H9 (cell line): ENCODE measurements around the gene PRKAG2. TPM values are rescaled to one million over a fixed set of nuclear protein-coding genes. Genes with fewer than 3 reads are reported as not detected.

Experiments used
- DNase-seq: peaks from one replicate; pipeline ENCODE4 v3.0.0-alpha.2; 2017
- H2AFZ ChIP-seq: one replicate; pipeline ENCODE4 v1.6.1; 2013; ENCODE audit warnings: mild to moderate bottlenecking, low read length, control low read depth, moderate library complexity
- H2AK5ac ChIP-seq: 2 replicates; pipeline ENCODE4 v1.6.1; 2013; ENCODE audit warnings: low read length, control low read depth, mixed read lengths; ENCODE audit not compliant: insufficient read length
- H2BK120ac ChIP-seq: one replicate; pipeline ENCODE4 v1.6.1; 2013; ENCODE audit warnings: low read depth, mild to moderate bottlenecking, low read length, control low read depth, inconsistent platforms; ENCODE audit not compliant: poor library complexity, severe bottlenecking
- H2BK12ac ChIP-seq: 2 replicates; pipeline ENCODE4 v1.6.1; 2013; ENCODE audit warnings: low read length, control low read depth, mixed read lengths, low read depth; ENCODE audit not compliant: insufficient read length
- H2BK15ac ChIP-seq: 2 replicates; pipeline ENCODE4 v1.6.1; 2013; ENCODE audit warnings: low read depth, low read length, control low read depth
- H2BK20ac ChIP-seq: one replicate; pipeline ENCODE4 v1.6.1; 2013; ENCODE audit warnings: low read depth, mild to moderate bottlenecking, low read length, control low read depth, inconsistent platforms; ENCODE audit not compliant: poor library complexity, severe bottlenecking
- H2BK5ac ChIP-seq: 2 replicates; pipeline ENCODE4 v1.6.1; 2013; ENCODE audit warnings: low read length, control low read depth, mixed read lengths; ENCODE audit not compliant: insufficient read length
- H3K14ac ChIP-seq: 2 replicates; pipeline ENCODE4 v1.6.1; 2013; ENCODE audit warnings: low read length, control low read depth; ENCODE audit not compliant: insufficient read depth
- H3K18ac ChIP-seq: 2 replicates; pipeline ENCODE4 v1.6.1; 2013; ENCODE audit warnings: low read depth, mild to moderate bottlenecking, mixed read lengths, low read length, control low read depth; ENCODE audit not compliant: insufficient read length
- H3K23ac ChIP-seq: 2 replicates; pipeline ENCODE4 v1.6.1; 2013; ENCODE audit warnings: low read length, control low read depth, mixed read lengths, low read depth; ENCODE audit not compliant: insufficient read length
- H3K23me2 ChIP-seq: 2 replicates; pipeline ENCODE4 v1.6.1; 2013; ENCODE audit warnings: low read depth, mild to moderate bottlenecking, mixed read lengths, low read length, control low read depth; ENCODE audit not compliant: insufficient read length, poor library complexity, severe bottlenecking
- H3K27ac ChIP-seq: 2 replicates; pipeline ENCODE4 v1.5.1; 2013; ENCODE audit warnings: low read length, control low read depth, mixed read lengths, low read depth; ENCODE audit not compliant: insufficient read length
- H3K27me3 ChIP-seq: 2 replicates; pipeline ENCODE4 v1.6.1; 2013; ENCODE audit warnings: low read length, control low read depth, inconsistent platforms; ENCODE audit not compliant: insufficient read depth
- H3K4ac ChIP-seq: 2 replicates; pipeline ENCODE4 v1.6.1; 2013; ENCODE audit warnings: low read depth, mild to moderate bottlenecking, control low read depth, inconsistent platforms, low read length, moderate library complexity
- H3K4me1 ChIP-seq: 2 replicates; pipeline ENCODE4 v1.6.1; 2013; ENCODE audit warnings: low read length, control low read depth, inconsistent platforms; ENCODE audit not compliant: insufficient read depth
- H3K4me2 ChIP-seq: 2 replicates; pipeline ENCODE4 v1.6.1; 2013; ENCODE audit warnings: low read length, control low read depth, mixed read lengths; ENCODE audit not compliant: insufficient read length, insufficient read depth
- H3K56ac ChIP-seq: 2 replicates; pipeline ENCODE4 v1.6.1; 2013; ENCODE audit warnings: low read depth, mild to moderate bottlenecking, mixed read lengths, low read length, control low read depth; ENCODE audit not compliant: insufficient read length
- H3K79me1 ChIP-seq: 2 replicates; pipeline ENCODE4 v1.6.1; 2013; ENCODE audit warnings: low read depth, mild to moderate bottlenecking, moderate library complexity, low read length, control low read depth, inconsistent platforms; ENCODE audit not compliant: insufficient read depth, poor library complexity, severe bottlenecking
- H3K79me2 ChIP-seq: 2 replicates; pipeline ENCODE4 v1.6.1; 2013; ENCODE audit warnings: low read length, control low read depth, inconsistent platforms; ENCODE audit not compliant: insufficient read depth
- H3K9ac ChIP-seq: 2 replicates; pipeline ENCODE4 v1.6.1; 2013; ENCODE audit warnings: low read length, control low read depth, mixed read lengths; ENCODE audit not compliant: insufficient read length; ENCODE audit errors: extremely low read depth
- H3K9me3 ChIP-seq: one replicate; pipeline ENCODE4 v1.6.1; 2013; ENCODE audit warnings: low read depth, low read length, inconsistent platforms; ENCODE audit not compliant: control insufficient read depth
- H3T11ph ChIP-seq: one replicate; pipeline ENCODE4 v1.6.1; 2013; ENCODE audit warnings: mild to moderate bottlenecking, low read length, control low read depth, inconsistent platforms
- H4K20me1 ChIP-seq: one replicate; pipeline ENCODE4 v1.6.1; 2013; ENCODE audit not compliant: control insufficient read depth, insufficient read length, insufficient read depth
- H4K5ac ChIP-seq: 2 replicates; pipeline ENCODE4 v1.6.1; 2013; ENCODE audit warnings: low read depth, mild to moderate bottlenecking, mixed read lengths, low read length, control low read depth; ENCODE audit not compliant: insufficient read length
- H4K8ac ChIP-seq: replicated peaks from 2 replicates; pipeline ENCODE4 v1.6.1; 2013; ENCODE audit warnings: low read length, control low read depth, mixed read lengths, low read depth; ENCODE audit not compliant: insufficient read length
- H4K91ac ChIP-seq: 2 replicates; pipeline ENCODE4 v1.6.1; 2013; ENCODE audit warnings: low read depth, mild to moderate bottlenecking, moderate library complexity, mixed read lengths, low read length, control low read depth; ENCODE audit not compliant: insufficient read length
- H3K27ac Mint-ChIP-seq, 3 experiments: 2 replicates in 2 of 3; 3 replicates in 1 of 3; pipeline ENCODE4 v1.8.0; 2020 to 2021; ENCODE audit warnings: mixed read lengths in 3 of 3, mild to moderate bottlenecking in 1 of 3, moderate library complexity in 1 of 3
- H3K27me3 Mint-ChIP-seq: 2 replicates; pipeline ENCODE4 v1.8.0; 2021; ENCODE audit warnings: low read depth, mild to moderate bottlenecking, moderate library complexity, mixed read lengths
- H3K36me3 Mint-ChIP-seq, 3 experiments: 2 replicates in 2 of 3; 3 replicates in 1 of 3; pipeline ENCODE4 v1.8.0; 2020 to 2021; ENCODE audit warnings: low read depth in 3 of 3, mixed read lengths in 3 of 3; ENCODE audit not compliant: insufficient read depth in 1 of 3
- H3K4me1 Mint-ChIP-seq, 2 experiments: 2 replicates each; pipeline ENCODE4 v1.8.0; 2020; ENCODE audit warnings: mixed read lengths in 2 of 2
- H3K4me3 Mint-ChIP-seq, 2 experiments: 2 replicates in 1 of 2; 3 replicates in 1 of 2; pipeline ENCODE4 v1.8.0; 2020 to 2021; ENCODE audit warnings: mild to moderate bottlenecking in 2 of 2, mixed read lengths in 2 of 2, moderate library complexity in 1 of 2
- H3K9me3 Mint-ChIP-seq, 2 experiments: 2 replicates in 1 of 2; 3 replicates in 1 of 2; pipeline ENCODE4 v1.8.0; 2020; ENCODE audit warnings: mild to moderate bottlenecking in 2 of 2, mixed read lengths in 2 of 2, moderate library complexity in 1 of 2
- WGBS: extraction: QIAGEN DNeasy Blood & Tissue Kit; methylation state at CpG from one replicate; pipeline ENCODE4 v1.1.7; 2013; ENCODE audit warnings: missing lambda C conversion rate, low lambda C conversion rate, mixed read lengths; ENCODE audit not compliant: insufficient read length; ENCODE audit errors: extremely low coverage; 5-methylcytosine and 5-hydroxymethylcytosine counted together
- total RNA-seq: library from RNA; stranded (reverse); gene quantifications from 2 replicates; pipeline ENCODE4 v1.2.1, GENCODE V29; 2021
- TF ChIP-seq, protein P1 (sequence below): fragments of 200-600 bp; sonication (generic); conservative IDR thresholded peaks from 3 replicates; pipeline ENCODE4 v1.8.0; 2021; ENCODE audit warnings: antibody characterized with exemption, mild to moderate bottlenecking

PRKAG2 gene
- total RNA-seq, 1 experiment from 2014 or later = 11.8 TPM

GRCh38 chr7:151690606-151691005 is 186.3 kb downstream of the PRKAG2 start:
- Histone ChIP-seq H3K14ac (no peak overlapping the region), H3K23ac (no peak overlapping the region), H3K9ac (no peak overlapping the region), H3K79me1 (no peaks in the 10 kb centered on the region), H2BK120ac (no peak overlapping the region), H4K20me1 (no peaks in the 10 kb centered on the region), H4K91ac (no peak overlapping the region), H2BK15ac (no peak overlapping the region), H4K8ac (no peak overlapping the region), H2AFZ (no peak overlapping the region), H3K79me2 (no peaks in the 10 kb centered on the region), H2AK5ac (no peak overlapping the region), H3K9me3 (no peaks in the 10 kb centered on the region), H2BK5ac (no peak overlapping the region), H3T11ph (no peak overlapping the region), H3K4me2 (no peak overlapping the region), H3K4me1 (peaks cover 8% of the 10 kb centered on the region; the same call in 1 of the 2 replicates), H2BK20ac (no peak overlapping the region), H3K27ac (no peak overlapping the region), H3K23me2 (no peaks in the 10 kb centered on the region), H3K56ac (no peak overlapping the region), H2BK12ac (no peak overlapping the region), H3K27me3 (no peaks in the 10 kb centered on the region), H4K5ac (no peak overlapping the region), H3K4ac (no peak overlapping the region), H3K18ac (no peak overlapping the region)
- no peaks in the 10 kb centered on the region for H3K36me3 Mint-ChIP-seq
- no CpG with 5 or more reads among the region's 6 CpGs for WGBS
- peaks cover 2% of the 10 kb centered on the region; the same call in 1 of the 2 replicates for H3K27me3 Mint-ChIP-seq
- DNase-seq = no peak
- H3K4me1 Mint-ChIP-seq = peaks cover 33 to 40% of the 10 kb centered on the region in 2 experiments
- no peaks in the 10 kb centered on the region for H3K9me3 Mint-ChIP-seq
- TF ChIP-seq, protein P1, sequence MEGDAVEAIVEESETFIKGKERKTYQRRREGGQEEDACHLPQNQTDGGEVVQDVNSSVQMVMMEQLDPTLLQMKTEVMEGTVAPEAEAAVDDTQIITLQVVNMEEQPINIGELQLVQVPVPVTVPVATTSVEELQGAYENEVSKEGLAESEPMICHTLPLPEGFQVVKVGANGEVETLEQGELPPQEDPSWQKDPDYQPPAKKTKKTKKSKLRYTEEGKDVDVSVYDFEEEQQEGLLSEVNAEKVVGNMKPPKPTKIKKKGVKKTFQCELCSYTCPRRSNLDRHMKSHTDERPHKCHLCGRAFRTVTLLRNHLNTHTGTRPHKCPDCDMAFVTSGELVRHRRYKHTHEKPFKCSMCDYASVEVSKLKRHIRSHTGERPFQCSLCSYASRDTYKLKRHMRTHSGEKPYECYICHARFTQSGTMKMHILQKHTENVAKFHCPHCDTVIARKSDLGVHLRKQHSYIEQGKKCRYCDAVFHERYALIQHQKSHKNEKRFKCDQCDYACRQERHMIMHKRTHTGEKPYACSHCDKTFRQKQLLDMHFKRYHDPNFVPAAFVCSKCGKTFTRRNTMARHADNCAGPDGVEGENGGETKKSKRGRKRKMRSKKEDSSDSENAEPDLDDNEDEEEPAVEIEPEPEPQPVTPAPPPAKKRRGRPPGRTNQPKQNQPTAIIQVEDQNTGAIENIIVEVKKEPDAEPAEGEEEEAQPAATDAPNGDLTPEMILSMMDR = no peak
- H3K27ac Mint-ChIP-seq = no peak overlapping the region
- no peak overlapping the region for H3K4me3 Mint-ChIP-seq
